Activated CD4-positive, alpha-beta T cell treated with anti-CD3 and anti-CD28 coated beads, Interleukin-2, amount 50 U/mL, for 48 hours (primary cell): ENCODE measurements around the gene NOTUM.
"Not testable (repeated sequence)": the region's sequence is repeated elsewhere in the genome, so short reads cannot be mapped to it uniquely, and the experiment has no call there.

Experiments used
- DNase-seq, 2 experiments: peaks; one replicate each; pipeline ENCODE4 v3.0.0-alpha.2; 2020

NOTUM gene

DNA sequence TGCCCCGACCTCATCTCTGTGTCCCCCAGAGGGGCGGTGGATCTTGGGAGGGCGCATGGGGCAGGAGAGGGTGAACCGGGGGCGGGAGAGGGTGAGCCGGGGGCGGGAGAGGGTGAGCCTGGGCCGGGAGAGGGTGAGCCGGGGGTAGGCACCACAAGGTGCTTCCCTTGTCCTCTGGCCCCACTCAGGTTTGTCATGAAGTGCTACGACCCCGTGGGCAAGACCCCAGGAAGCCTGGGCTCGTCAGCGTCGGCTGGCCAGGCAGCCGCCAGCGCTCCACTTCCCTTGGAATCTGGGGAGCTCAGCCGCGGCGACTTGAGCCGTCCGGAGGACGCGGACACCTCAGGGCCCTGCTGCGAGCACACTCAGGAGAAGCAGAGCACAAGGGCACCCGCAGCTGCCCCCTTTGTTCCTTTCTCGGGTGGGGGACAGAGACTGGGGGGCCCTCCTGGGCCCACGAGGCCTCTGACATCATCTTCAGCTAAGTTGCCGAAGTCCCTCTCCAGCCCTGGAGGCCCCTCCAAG lies 35.3 kb upstream of the NOTUM start:
- DNase-seq = no peak

GRCh38 chr17:81995463-81996231 lies 34.7 kb upstream of the NOTUM start:
- no peak for DNase-seq

GRCh38 chr17:81994593-81995462 lies 33.8 kb upstream of the NOTUM start:
- no peak for DNase-seq

DNA sequence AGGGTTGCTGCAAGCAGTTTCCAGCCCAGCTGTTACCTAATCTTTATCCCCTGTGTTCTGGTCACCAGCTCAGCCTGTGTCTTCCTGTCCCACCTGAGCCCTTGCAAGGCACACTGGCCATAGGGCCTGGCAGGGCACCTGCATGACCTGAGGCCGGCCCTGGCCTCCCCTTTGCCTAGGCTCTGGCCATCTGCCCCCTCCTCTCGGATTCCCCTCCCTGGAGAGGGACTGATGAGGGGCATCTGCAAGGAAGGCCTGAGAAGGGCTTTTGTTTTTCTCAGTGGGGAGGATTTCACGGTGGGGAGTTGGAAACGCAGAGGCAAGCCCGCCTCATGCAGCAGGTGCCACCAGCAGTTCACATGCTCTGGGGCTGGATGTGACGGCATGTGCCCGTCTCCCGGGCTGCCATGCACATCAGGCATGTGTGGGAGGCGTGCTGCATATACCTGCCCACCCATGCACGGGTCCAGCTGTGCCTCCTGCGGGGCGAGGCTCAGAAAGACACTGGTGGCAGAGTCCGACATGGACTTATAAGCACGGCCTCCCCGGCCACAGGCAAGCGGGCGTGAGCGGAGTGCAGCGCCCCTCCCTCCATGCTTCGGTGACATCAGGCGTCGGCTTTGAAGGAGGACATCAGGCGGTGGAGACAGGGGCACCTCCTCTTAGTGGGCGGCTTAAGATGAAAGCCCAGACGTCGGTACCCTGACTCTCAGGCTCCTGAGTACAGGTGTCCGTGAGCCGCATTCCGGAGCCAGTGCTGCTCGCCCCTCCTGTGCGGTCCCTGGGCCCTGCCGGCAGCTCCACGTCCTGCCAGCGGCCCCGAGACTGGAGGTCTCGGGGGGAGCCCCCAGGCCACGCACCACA lies 33.0 kb upstream of the NOTUM start:
- DNase-seq = no peak

- DNase-seq = no peak
These were observed 31.5 kb upstream of the NOTUM start for GRCh38 chr17:81992306-81993102.

DNA sequence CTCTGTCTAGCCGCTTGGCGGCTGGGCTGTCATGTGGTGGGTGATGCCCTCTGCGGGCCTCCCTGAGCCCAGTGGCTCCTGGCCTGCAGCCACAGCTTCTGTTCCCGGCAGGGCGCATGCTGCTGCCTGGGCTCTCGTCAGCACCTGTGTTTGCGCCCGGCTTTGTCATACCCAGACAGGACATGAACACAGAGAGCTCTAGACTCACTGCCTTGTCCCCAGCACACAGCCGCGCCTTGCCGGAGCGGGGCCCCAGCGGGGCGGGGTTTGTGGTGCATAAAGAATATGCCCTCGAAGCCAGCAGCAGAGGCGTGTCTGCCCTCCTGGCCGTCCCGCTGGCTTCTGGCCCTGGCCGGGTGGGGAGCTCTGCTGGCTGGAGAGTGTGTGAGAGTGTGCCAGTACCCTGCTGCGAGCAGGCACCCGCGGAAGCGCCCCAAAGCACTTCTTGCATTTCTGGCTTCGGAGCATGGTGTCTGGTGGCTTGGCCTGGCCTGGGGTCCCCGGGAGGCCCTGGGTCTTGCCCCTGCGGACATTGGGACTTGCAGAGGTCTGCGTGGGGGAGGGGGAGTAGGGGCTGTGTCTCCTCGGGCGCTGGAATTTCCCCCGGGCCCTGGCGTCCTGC lies 30.8 kb upstream of the NOTUM start:
- DNase-seq = no peak

GRCh38 chr17:81990836-81991683 lies 30.1 kb upstream of the NOTUM start:
- DNase-seq = no peak

DNA sequence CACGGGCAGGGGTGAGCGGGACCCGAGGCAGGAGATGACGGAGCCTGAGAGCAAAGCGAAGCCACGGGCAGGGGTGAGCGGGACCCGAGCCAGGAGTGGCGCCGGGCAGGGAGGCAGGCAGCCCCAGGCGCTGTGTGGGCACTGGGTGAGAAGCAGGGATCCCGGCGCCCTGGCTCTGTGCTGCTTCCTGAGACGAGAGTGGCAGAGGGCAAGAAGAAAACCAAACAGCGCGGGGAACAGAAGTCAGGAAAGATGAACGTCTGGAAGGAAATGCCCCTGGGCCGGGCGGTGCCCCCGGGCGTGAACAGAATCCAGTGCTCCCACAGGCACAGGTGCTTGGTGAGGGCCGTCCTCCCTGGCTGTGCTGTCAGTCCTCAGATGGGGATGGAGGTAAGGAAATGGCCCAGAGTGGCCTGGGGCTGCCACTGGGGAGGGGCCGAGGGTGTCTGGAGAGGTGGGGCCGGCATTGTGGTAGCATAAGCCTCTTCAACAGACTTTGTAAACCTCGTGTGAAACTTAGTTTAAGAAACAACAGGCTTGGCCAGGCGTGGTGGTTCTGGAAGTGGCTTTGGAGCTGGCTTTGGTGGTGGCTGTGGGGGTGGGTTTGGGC lies 26.3 kb upstream of the NOTUM start:
- DNase-seq = no peak

- DNase-seq = no peak
These were observed 25.6 kb upstream of the NOTUM start for GRCh38 chr17:81986606-81987005.

GRCh38 chr17:81984773-81985410 lies 23.9 kb upstream of the NOTUM start:
- no peak for DNase-seq

- DNase-seq = no peak
These were observed 22.8 kb upstream of the NOTUM start for GRCh38 chr17:81983639-81984373.

DNA sequence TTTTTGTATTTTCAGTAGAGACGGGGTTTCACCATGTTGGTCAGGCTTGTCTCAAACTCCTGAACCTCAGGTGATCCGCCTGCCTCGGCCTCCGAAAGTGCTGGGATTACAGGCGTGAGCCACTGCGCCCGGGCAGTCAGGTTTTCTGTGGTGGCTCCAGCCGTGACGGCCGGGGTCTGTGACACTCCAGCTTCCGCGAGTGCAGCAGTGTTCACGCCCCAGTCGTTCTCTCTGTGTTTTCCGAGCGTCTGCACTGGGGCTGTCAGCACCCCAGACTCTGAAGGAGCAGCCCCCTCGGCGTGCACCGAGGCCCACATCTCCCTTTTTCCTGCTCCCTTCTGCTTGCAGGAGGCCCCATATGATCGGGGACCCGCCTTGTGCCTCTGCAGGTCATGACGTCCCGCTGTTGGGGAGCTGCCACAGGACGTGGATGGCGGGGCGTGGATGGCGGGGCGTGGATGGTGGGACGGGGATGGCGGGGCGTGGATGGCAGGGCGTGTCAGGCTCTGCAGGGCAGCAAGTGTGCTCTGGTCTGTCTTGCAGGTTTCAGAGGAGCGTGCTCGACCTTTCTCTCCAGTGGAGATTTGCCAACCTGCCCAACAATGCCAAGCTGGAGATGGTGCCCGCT lies 22.1 kb upstream of the NOTUM start:
- DNase-seq = no peak

DNA sequence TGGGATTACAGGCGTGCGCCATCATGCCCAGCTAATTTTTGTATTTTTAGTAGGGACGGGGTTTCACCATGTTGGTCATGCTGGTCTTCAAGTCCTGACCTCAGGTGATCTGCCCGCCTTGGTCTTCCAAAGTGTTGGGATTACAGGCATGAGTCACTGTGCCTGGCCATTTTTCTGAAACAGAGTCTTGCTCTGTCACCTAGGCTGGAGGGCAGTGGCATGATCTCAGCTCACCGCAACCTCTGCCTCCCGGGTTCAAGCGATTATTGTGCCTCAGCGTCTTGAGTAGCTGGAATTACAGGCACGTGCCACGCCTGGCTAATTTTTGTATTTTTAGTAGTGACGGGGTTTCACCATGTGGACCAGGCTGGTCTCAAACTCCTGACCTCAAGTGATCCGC lies 20.5 kb upstream of the NOTUM start:
- DNase-seq = not testable (repeated sequence)

DNA sequence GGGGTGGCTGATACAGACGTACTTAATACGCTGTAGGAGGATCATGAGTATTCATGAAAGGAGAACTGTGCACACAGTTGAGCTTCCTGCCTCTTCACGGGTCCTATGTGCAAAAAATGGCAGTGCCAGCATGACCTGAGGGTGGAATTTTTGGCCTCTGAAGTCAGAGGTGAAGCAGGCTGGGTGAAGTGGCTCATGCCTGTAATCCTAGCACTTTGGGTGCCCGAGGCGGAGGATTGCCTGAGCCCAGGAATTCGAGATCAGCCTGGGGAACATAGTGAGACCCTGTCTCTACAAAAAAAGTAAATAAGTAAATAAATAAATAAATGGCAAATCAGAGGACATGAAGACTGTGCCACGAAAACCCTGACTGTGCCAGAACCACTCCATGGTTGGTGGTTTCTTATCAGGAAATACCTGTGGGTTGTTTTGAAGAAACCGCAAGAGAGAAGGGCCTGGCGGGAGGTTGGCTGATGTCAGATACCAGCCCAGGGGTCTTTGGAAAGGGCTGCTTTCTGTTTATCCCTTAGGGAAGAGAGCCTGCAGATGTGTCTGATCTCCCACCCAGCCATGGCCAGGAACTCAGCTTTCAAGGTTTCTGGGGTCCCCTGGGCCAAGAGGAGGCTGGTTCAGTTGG lies 19.8 kb upstream of the NOTUM start:
- DNase-seq = no peak

DNA sequence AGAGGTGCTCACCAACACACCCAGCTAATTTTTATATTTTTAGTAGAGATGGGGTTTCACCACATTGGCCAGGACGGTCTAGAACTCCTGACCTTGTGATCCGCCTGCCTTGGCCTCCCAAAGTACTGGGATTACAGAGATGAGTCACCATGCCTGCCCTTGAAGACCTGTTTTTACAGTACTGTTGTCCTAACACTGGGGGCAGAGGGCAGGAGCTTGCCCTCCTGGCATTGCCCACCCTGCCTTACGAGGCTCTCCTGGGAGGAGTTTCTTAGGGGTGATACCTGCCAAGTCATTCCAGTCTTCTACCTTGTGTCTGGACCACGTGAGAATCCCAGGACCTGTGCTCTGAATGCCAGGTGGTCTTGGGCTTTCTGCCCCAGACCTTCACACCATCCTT lies 19.1 kb upstream of the NOTUM start:
- no peak for DNase-seq

DNA sequence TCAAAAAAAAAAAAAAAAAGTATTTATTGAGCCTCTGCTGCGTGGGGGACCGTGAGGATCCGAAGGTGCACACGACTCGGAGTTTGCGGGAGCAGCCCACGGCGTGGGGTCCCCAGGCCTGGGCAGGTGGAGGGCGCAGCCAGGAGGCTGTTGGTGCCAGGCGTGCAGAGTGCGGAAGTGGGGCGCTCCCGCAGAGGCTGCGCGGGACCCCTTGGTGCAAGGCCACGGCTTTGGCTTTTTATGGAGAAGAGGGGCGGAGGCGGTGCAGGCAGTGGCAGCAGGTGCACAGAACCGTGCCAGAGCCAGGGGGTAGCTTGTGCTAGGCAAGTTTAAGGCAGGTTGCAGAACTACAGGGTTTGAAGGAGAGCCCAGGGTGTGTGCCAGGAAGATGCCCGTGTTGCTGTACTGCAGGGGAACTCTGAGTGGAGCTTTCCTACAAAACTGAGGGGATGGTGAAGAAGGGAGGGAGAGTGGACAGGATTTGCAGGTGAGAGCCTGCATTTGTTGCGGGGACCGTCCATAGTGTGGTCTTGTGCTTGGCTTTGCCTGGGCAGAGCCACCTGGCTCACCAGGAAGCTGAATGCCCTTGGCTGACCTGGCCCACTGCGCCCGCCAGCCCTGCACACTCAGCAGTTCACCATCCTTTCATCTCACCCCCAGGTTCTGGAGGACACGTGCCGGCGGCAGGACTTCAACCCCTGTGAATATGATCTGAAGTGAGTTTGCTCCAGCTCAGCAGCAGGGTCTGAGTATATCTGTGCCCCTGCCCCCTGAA lies 17.7 kb upstream of the NOTUM start:
- DNase-seq = no peak

- DNase-seq = peak; percentile 86 to 89
These were observed 16.3 kb upstream of the NOTUM start, which contains the start of gene ASPSCR1 for GRCh38 chr17:81977211-81977808. ASPSCR1 (plus strand) TSS chr17:81977629; CDS start chr17:81977647, 18 bp downstream.
